GM21528 (cell line): ENCODE measurements around the gene KLHL30.

Source experiments
- ATAC-seq: cut with Tn5 transposase; IDR thresholded peaks from one replicate; pipeline ENCODE4 v1.9.1; 2021; ENCODE audit warnings: mild to moderate bottlenecking, moderate library complexity; ENCODE audit not compliant: unreplicated experiment, low FRiP score

Gene KLHL30

GRCh38 chr2:238143239-238143951 is 4.9 kb downstream of the KLHL30 start:
- ATAC-seq: no peak

- ATAC-seq: no peak
Measured at GRCh38 chr2:238144262-238144661, 5.8 kb downstream of the KLHL30 start.

GRCh38 chr2:238145046-238145445 is 6.6 kb downstream of the KLHL30 start:
- no peak for ATAC-seq

GRCh38 chr2:238145851-238146250 is 7.4 kb downstream of the KLHL30 start:
- no peak for ATAC-seq

- ATAC-seq: no peak
Measured at GRCh38 chr2:238146884-238147544, 8.5 kb downstream of the KLHL30 start.

- no peak for ATAC-seq
Measured at GRCh38 chr2:238148981-238149380, 10.5 kb downstream of the KLHL30 start.

- ATAC-seq: no peak
Measured at GRCh38 chr2:238149841-238150572, 11.5 kb downstream of the KLHL30 start.

GRCh38 chr2:238150686-238151085 is 12.2 kb downstream of the KLHL30 start:
- ATAC-seq: no peak

GRCh38 chr2:238151205-238151604 is 12.7 kb downstream of the KLHL30 start:
- ATAC-seq: no peak

GRCh38 chr2:238151628-238152235 is 13.3 kb downstream of the KLHL30 start:
- no peak for ATAC-seq

GRCh38 chr2:238152771-238153688 is 14.6 kb downstream of the KLHL30 start:
- ATAC-seq: no peak

- no peak for ATAC-seq
Measured at GRCh38 chr2:238154570-238154969, 16.1 kb downstream of the KLHL30 start.

- ATAC-seq: no peak
Measured at GRCh38 chr2:238155051-238155760, 16.7 kb downstream of the KLHL30 start.

- no peak for ATAC-seq
Measured at GRCh38 chr2:238155761-238156694, 17.6 kb downstream of the KLHL30 start.

- ATAC-seq: no peak
Measured at GRCh38 chr2:238157506-238158017, 19.1 kb downstream of the KLHL30 start.

GRCh38 chr2:238158018-238158508 is 19.6 kb downstream of the KLHL30 start:
- no peak for ATAC-seq

- ATAC-seq: no peak
Measured at GRCh38 chr2:238158509-238159070, 20.1 kb downstream of the KLHL30 start, which contains the start of gene ERFE. ERFE (plus strand) TSS chr2:238158970; CDS start chr2:238159008, 38 bp downstream.
